GM15510 (cell line): ENCODE measurements around the gene MICU1.

Source experiments
- POLR2A ChIP-seq: IDR thresholded peaks from 3 replicates; pipeline ENCODE4 v1.6.1; 2011; ENCODE audit warnings: borderline replicate concordance; ENCODE audit not compliant: insufficient read length; ENCODE audit errors: extremely low read depth

Gene MICU1, protein sequence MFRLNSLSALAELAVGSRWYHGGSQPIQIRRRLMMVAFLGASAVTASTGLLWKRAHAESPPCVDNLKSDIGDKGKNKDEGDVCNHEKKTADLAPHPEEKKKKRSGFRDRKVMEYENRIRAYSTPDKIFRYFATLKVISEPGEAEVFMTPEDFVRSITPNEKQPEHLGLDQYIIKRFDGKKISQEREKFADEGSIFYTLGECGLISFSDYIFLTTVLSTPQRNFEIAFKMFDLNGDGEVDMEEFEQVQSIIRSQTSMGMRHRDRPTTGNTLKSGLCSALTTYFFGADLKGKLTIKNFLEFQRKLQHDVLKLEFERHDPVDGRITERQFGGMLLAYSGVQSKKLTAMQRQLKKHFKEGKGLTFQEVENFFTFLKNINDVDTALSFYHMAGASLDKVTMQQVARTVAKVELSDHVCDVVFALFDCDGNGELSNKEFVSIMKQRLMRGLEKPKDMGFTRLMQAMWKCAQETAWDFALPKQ

DNA sequence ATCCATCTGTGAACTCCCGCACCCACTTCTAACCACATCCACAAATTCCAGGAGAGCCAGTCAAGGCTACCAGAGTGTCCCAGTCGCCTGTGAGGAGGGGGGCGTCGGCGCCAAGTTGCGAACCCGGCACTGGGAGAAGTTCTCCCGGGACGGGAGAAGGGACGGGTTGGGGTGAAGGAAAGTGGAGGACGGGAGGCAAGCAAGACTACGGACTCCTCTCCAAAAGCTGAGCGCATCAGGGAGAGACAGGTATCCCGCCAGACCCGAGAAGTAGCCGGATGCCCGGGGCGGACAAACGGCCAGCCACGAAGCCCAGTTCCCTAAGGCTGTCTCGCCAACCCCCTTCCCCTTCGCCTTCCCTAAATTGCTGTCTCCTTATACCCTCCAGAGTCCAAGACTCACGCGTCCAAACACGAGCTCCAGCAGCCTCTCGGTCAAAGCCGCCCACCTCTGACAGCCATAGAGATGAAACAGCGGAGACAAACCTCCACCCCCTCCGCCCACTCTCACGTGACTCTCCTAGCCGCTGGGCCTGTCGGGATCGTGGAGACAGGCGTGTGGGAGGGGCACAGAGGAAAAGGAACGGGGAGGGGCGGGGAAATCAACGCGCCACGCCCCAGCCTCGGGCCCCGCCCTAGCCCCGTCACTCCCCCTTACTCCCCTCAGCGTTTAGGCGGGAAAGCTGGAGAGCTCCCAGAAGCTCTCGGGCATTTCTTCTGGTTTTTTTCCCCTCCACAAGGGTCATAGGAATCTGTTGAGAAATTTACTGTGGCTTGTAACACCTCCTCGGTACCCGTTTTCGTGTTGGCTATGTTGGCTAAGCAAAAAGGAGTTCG is at the start of gene MICU1:
MICU1 (minus strand) TSS at position 472 of the 836 bp plus-strand sequence. CDS start 59,286 bp downstream, outside the sequence.
- peak; percentile 83 for TF ChIP-seq POLR2A

DNA sequence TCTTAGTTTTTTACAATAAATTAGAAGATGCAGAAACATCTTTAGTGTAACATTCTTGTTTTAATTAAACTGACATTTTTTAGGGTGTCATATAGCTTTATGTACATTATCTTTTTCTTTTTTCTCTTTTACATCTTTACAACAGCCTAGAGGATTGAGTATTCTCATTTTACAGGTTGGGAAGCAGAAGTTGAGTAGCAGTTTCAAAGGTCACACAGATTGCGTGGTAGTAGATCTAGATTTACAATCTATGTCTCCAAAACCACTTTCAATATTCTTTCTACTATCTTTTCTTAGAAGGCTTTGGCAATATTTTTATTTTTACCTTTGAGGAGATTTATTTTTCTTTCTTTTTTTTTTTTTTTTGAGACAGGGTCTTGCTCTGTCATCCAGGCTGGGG is 47.4 kb upstream of the MICU1 start:
- TF ChIP-seq POLR2A: no peak

DNA sequence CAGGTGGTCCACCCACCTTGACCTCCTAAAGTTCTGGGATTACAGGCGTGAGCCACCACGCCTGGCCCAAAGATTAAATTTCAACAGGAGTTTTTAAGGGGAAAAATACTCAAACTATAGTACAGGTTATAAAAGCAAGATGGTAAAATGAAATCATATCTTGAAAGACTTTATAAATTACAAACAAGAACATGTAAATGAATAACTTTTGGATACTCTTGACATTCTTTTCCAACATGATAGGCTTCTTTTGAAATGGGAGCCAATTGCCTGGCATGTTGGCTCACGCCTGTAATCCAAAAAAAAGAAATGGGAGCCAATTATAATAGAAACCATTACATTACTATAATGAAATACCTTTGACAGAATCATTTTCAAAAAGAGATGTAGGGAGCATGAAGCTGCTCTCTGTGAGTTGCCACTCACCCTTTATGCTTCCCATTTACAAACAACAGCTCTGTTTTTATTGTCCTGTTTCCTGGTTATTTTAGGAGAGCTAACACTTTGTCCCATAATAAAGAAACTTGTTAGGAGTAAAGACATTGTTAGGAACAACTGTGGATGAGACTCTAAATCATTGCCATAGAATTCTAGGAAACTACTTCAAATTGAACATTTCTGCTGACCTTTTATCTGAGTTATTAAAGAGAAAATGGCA is 41.5 kb upstream of the MICU1 start:
- TF ChIP-seq POLR2A: no peak

DNA sequence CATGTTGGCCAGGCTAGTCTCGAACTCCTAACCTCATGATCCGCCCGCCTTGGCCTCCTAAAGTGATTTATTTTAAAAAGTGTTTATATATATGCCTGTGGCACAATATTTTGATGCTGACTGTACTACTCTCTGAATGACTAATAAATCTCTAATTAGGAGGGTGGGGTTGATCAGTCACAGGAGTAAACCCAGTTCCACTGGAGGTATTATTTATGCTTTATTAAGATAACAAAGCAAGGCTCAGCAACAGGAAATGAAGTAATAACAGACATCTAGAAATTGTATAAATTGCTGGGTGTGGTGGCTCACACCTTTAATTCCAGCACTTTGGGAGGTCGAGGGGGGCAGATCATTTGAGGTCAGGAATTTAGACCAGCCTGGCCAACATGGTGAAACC is 40.0 kb upstream of the MICU1 start:
- no peak for TF ChIP-seq POLR2A

DNA sequence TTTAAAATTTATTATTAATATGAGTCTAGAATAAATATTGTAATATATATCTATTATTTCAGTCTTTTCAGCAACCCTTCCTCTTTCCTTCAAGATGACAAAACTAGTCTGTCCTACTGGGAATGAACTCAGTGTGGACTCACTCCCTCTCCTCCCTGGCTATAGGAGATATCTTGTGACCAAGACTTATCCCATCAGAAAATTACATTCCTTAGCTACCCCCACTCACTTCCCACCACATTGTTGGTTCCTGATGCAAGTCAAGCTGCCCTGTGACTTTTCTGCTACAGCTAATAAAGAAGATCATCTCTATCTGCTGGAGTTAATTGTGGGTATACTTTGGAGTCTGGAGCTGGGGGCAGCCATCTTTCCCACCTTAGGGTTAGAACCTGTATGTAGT is 38.1 kb upstream of the MICU1 start:
- TF ChIP-seq POLR2A: no peak

DNA sequence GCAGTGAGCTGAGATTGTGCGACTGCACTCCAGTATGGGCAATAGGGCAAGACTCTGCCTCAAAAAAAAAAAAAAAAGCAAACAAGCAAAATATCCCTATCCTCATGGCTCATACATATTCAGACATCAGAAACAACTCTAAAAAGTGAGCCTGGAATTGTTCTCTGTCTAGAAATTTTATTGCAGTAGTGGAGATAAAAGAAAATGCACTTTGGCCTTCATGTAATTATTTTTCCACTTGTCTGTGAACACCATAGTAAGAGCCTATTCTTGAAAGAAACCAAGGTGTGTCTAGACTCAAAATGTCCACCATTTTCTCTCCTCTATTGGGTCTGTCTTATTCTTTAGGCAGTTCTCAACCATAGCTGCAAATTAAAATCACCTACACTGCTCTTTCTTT is 35.6 kb upstream of the MICU1 start:
- no peak for TF ChIP-seq POLR2A

DNA sequence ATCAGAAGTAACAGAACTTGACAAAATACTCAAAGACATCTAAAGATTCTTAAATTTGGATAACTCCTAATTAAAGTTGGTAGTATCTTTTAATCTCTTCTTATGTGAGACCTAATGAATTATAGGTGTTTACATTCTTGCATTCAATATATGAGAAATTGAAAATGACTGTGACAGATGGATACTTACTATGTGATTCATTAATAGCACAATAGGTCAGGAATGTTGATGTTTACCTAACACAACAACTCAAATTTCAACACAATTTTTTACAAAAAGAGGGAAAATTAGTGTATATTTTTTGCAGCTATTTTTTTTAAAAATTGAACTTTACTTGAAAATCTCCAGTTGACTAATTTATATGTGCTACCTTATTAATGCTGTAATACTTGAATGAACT is 34.3 kb upstream of the MICU1 start:
- TF ChIP-seq POLR2A: no peak

DNA sequence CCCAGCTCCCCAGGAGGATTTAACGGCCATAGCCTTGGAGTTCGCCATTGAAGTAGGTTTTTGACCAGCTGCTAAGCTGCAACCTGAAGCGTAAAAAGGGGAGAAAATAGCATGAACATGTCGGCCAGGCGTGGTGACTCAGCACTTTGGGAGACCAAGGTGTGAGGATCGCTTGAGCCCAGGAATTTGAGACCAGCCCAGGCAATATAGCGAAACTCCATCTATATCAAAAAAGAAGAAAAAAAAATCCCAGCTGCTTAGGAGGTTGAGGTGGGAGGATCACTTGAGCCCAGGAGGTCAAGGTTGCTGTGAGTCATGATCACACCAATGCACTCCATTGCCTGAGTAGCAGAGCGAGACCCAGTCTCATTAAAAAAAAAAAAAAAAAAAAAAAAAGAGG is 33.8 kb upstream of the MICU1 start:
- TF ChIP-seq POLR2A: no peak

DNA sequence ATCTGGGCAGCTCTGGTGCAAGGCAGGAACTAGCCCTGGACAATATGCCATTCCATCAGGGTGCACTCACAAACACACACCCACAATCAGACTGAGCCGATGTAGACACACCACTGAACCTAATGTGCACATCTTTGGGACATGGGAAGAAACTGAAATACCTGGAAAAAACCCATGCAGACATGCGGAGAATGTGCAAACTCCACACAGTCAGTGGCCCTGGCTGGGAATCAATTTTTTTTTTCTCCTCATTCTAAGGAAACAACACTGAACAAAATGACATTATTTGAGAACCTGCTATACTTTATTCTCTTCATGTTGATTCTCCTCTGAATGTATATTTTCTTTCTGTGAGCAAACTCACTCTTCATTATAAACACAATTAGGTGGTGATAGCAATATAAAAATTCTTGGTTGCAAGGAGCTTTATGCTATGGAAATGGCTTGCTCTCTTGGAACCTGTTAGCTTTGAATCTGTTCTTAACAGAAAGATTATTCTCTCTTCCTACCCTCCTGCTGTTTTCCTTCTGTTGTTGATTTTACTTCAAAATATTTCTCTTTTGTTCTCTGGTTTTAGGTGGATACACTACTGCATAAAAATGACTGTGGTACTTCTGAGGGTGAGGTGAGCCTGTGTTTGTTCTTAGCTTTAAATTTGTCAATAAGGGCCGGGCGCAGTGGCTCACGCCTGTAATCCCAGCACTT is 33.0 kb upstream of the MICU1 start:
- TF ChIP-seq POLR2A: no peak

DNA sequence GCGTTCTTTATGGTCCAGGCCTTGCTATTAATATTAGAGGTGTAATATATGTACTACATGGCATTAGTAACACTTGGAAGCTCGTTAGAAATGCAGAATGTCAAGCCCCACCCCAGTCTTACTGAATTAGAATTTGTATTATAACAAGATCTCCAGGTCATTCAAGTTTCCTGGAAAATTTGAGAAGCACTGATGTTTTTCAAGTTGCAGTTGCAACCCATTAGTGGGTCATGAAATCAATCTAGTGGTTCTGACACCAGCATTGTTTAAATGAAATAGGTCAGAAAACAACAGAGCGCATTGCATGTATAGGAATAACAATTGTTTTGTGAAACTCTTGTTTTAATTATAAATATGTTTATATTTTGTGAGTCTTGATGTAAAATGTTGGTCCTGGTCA is 28.8 kb upstream of the MICU1 start:
- TF ChIP-seq POLR2A: no peak

DNA sequence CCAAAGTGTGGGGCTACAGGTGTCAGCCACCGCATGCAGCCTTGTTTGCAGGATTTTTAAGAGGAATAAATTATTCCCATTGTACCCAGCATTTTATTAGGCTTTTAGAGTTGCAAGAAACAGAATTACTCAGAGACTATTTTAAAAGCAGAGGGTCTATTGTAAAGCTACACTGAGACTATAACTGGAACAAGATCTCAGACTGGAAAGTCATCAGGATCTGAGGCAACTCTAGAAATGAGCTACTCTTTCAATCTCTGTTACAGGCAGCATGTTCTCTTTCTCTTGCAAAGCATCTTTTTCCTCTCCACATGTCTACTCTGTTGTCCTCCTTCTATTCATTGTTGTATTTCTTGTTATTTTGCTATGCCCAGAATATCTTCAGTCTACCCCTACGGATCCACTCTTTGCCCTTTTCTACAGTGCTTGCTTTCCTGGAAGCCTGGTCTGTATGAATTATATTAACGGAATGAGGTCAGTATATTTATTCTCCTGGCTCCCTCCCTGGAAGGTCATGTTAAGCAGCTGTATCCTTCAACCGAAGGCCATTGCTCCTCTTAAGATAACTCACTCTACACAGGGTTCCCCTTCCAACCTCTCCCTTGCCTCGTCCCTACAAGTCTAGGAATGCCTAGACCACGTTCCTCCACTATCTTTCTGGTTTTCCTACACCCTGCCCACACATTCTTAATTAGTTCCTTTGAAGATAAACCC is 27.7 kb upstream of the MICU1 start:
- TF ChIP-seq POLR2A: no peak

DNA sequence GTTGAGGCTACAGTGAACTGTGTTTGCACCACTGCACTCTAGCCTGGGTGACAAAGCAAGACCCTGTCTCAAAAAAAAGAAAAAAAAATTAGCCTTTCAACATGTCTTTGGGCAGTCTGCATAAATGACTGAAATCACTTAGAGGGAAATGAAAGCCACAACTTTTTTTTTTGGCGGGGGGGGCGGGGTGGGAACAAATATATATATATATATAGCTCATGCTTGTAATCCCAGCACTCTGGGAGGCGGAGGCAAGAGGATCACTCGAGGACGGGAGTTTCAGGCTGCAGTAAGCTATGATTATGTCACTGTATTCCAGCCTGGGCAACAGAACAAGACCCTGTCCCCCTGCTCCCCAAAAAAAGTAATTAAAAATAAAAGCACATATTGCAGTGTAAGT is 23.4 kb upstream of the MICU1 start:
- no peak for TF ChIP-seq POLR2A

DNA sequence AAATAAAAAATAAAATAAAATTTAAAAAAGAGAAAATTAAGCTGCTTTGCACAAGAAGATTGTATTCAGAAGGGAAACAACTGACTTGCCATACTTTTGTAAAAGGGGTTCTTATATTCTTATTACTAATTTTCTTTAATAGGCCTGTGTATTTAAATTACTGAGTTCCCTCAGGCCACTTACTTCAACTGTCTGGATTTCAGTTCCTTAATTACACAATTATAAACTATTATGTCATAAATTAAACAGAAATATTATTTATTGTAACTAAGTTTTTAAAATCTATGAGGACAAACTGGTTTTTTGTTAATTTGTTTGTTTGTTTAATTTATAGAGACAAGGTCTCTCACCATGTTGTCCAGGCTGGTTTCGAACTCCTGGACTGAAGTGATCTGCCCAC is 22.4 kb upstream of the MICU1 start:
- no peak for TF ChIP-seq POLR2A

DNA sequence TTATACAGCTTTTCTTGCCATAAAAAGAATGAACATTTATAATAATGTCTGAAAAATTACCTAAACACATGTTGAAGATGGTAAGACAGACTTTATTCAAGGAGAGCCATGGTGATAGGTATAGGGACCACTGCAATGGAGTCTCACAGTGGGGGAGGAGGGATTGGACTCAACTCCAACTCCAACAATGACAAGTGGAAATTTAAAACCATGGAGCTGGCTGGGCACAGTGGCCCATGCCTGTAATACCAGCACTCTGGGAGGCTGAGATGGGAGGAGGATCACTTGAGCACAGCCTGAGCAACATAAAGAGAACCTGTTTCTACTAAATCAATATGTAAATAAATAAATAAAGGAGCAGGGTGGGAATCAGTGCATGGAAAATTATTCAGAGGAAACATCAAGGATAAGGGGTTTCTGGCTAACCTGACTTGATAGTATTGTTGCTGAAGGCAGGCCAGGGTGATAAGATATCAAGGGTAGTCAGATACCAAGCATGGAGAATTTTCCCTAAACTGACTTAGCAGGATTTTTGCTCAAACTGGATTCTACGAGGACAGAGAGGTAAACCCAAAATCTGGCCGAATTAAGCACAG is 19.5 kb upstream of the MICU1 start:
- TF ChIP-seq POLR2A: no peak

DNA sequence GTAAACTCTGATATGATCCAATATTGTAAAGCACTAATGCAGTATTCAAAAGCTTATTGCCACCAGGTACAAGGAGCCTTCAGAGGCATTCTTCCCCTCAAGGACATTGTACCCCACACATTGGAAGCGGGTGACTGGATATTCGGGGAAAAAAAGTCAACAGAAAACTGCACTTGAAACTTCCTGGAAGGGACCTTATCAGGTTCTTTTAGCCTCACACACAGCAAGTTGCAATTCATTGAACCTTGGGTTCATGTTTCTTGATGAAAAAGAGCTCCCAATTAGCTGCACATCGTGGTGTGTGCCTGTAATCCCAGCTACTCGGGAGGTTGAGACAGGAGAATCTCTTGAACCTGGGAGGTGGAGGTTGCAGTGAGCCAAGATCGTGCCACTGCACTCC is 16.4 kb upstream of the MICU1 start:
- TF ChIP-seq POLR2A: no peak
